ENCODE measurements around the gene BRD1.

BRD1 gene

GRCh38 chr22:49850021-49850911 is 22.6 kb upstream of the BRD1 start:
- no peak for TF ChIP-seq TARDBP (IDR thresholded peaks at IDR 0.05)
- TF ChIP-seq L3MBTL2 (conservative IDR thresholded peaks at IDR 0.05), result no peak
- no peak for TF ChIP-seq SUZ12 (IDR thresholded peaks at IDR 0.05)
- TF ChIP-seq, protein P1, sequence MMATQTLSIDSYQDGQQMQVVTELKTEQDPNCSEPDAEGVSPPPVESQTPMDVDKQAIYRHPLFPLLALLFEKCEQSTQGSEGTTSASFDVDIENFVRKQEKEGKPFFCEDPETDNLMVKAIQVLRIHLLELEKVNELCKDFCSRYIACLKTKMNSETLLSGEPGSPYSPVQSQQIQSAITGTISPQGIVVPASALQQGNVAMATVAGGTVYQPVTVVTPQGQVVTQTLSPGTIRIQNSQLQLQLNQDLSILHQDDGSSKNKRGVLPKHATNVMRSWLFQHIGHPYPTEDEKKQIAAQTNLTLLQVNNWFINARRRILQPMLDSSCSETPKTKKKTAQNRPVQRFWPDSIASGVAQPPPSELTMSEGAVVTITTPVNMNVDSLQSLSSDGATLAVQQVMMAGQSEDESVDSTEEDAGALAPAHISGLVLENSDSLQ (IDR thresholded peaks at IDR 0.05), result no peak
- TF ChIP-seq BHLHE40 (IDR thresholded peaks at IDR 0.05; ENCODE audit: borderline replicate concordance), result no peak
- no peak for TF ChIP-seq FOXM1 (IDR thresholded peaks at IDR 0.05; ENCODE audit: borderline replicate concordance)
- no peak for DNase-seq (ENCODE audit: extremely low spot score)
- ChIA-PET CTCF (no interaction called here), POLR2A (interaction anchor here (0.6 kb wide), 1 partner anchor 10 kb away, joined by 3 read pairs; no protein-coding TSS in a partner anchor)

DNA sequence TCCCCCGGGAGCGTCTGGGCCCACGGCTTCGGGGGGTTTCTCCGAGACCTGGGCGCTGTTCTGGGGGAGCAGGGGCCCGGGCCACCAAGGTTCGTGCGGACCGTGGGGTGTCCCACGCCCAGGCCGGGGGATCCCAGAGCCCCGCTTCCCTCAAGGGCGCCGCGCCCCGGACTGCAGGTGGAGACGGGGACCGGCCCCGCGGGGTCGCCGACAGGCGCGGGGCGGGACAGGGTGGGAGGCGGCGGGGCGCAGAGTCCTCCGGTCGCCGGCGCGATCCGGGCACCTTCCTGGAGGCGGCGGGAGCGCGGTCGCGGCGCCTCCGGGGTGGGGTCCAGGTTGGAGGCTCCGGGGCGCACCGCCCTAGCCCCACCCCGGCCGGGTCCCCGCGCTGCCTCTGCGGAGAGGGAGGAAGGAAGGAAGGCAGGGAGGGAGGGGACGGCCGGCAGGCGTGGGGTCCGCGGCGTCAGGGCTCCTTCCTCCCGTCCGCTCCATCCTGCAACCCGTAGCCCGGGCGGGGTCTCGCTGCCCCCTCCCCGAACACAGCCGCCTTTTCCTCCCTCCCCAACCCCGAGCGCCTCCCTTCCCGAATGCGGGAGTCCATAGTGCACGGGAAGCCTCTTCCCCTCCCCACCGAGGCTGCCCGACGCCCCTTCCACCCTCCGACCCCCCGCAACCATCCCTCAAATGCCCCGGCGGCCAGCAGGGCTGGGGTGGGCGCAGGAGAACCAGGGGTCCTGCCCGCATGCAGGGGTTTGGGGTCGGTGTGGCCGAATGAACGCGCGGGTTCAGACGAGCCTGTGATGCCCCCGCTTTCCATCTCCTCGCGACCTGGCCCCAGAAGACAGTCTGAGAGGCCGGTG is 21.7 kb upstream of the BRD1 start:
- ChIA-PET POLR2A (no interaction called here), CTCF (no interaction called here)
- DNase-seq (ENCODE audit: extremely low spot score), result no peak
- TF ChIP-seq, protein P1 (IDR thresholded peaks at IDR 0.05), result no peak
- no peak for TF ChIP-seq TARDBP (IDR thresholded peaks at IDR 0.05)
- no peak for TF ChIP-seq SUZ12 (IDR thresholded peaks at IDR 0.05)
- TF ChIP-seq ARNT (IDR thresholded peaks at IDR 0.05), result no peak

GRCh38 chr22:49848690-49849160 is 21.1 kb upstream of the BRD1 start:
- DNase-seq (ENCODE audit: extremely low spot score), result no peak
- POLR2A ChIA-PET, result no interaction called here
- no peak for TF ChIP-seq SUZ12 (IDR thresholded peaks at IDR 0.05)
- TF ChIP-seq FOXM1 (IDR thresholded peaks at IDR 0.05; ENCODE audit: borderline replicate concordance), result no peak
- no peak for TF ChIP-seq FOXA1 (IDR thresholded peaks at IDR 0.05)
- TF ChIP-seq HDGF (IDR thresholded peaks at IDR 0.05; ENCODE audit: borderline replicate concordance), result no peak
- no peak for TF ChIP-seq LEF1 (IDR thresholded peaks at IDR 0.05; ENCODE audit: borderline replicate concordance)
- no peak for TF ChIP-seq FOXK2 (IDR thresholded peaks at IDR 0.05)
- no peak for TF ChIP-seq SP1 (IDR thresholded peaks at IDR 0.05)
- TF ChIP-seq CTBP1 (IDR thresholded peaks at IDR 0.05; ENCODE audit: borderline replicate concordance), result no peak
- no peak for TF ChIP-seq ZNF384 (IDR thresholded peaks at IDR 0.05)
- TF ChIP-seq, protein P1 (IDR thresholded peaks at IDR 0.05), result no peak
- TF ChIP-seq ELF4 (IDR thresholded peaks at IDR 0.05), result no peak
- TF ChIP-seq L3MBTL2 (conservative IDR thresholded peaks at IDR 0.05), result no peak
- CTCF ChIA-PET, result no interaction called here

- DNase-seq (ENCODE audit: extremely low spot score), result no peak
- TF ChIP-seq FOXM1 (IDR thresholded peaks at IDR 0.05; ENCODE audit: borderline replicate concordance) (no peak), NFRKB (IDR thresholded peaks at IDR 0.05) (no peak), TARDBP (IDR thresholded peaks at IDR 0.05) (no peak), CTBP1 (IDR thresholded peaks at IDR 0.05; ENCODE audit: borderline replicate concordance) (no peak), LEF1 (IDR thresholded peaks at IDR 0.05; ENCODE audit: borderline replicate concordance) (no peak), ELF4 (IDR thresholded peaks at IDR 0.05) (no peak)
- ChIA-PET POLR2A (no interaction called here), CTCF (no interaction called here)
Measured at GRCh38 chr22:49847751-49848689, 20.3 kb upstream of the BRD1 start.

DNA sequence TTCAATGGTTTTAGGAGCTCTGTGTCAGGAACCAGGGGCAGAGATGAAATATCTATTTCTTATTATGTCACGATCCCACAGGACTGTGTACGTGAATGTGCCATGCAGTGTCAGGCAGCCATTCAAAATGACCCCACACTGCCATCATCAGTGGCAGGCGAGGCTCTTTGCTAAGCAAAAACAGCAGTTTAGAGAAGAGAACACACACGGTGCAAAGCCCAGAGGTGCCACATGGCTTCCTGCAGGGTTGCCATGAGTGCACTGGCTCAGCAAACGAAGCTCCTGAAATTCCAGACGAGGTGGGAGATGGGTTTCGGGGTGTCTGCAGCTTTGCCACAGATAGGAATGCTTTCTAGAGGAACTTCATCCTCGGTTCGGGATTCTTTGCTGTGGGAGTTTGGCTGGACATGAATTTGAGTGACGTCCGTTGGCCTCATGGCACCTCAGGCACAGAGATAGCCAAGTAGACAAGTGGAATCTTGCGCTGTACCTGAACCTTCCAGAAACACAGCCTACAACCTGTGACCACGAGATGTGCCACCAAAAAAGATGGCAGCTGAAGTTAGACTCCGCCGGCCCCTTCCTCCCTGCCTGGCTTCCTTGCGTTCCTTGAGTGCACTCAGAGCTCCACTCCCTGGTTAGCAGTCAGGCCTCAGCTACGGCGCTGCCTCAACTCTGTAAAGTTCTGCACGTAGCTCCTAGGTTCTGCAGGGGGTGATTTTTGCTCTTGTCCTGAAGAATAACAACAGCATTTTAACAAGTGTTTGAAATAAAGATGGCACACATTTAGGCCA is 18.2 kb upstream of the BRD1 start:
- ChIA-PET CTCF (no interaction called here), POLR2A (no interaction called here)
- no peak for DNase-seq (ENCODE audit: extremely low spot score)
- TF ChIP-seq TARDBP (IDR thresholded peaks at IDR 0.05) (no peak), FOXA1 (IDR thresholded peaks at IDR 0.05) (no peak), FOXM1 (IDR thresholded peaks at IDR 0.05; ENCODE audit: borderline replicate concordance) (no peak), L3MBTL2 (conservative IDR thresholded peaks at IDR 0.05) (no peak), CTBP1 (IDR thresholded peaks at IDR 0.05; ENCODE audit: borderline replicate concordance) (no peak), NFRKB (IDR thresholded peaks at IDR 0.05) (no peak), ZNF384 (IDR thresholded peaks at IDR 0.05) (no peak), ELF4 (IDR thresholded peaks at IDR 0.05) (no peak), SUZ12 (IDR thresholded peaks at IDR 0.05) (no peak), ARNT (IDR thresholded peaks at IDR 0.05) (no peak)
